Keratinocyte (primary cell): ENCODE data around the gene KLHL29. TPM values are rescaled to one million over a fixed set of nuclear protein-coding genes. Genes with fewer than 3 reads are reported as not detected.

ENCODE experiments used
- DNase-seq: peaks from one replicate; pipeline ENCODE4 v3.0.0-alpha.2; 2011; ENCODE audit warnings: low read depth, missing footprints, low spot score
- FAIRE-seq: peaks from 2 replicates; lab custom pipeline; 2011; peaks lifted over from hg19 to GRCh38; lab: Jason Lieb, UNC
- H2AFZ ChIP-seq: 2 replicates; pipeline ENCODE4 v1.6.0; 2012; ENCODE audit warnings: low read length, control low read depth, inconsistent platforms; ENCODE audit not compliant: control insufficient read depth
- H3K27ac ChIP-seq: 2 replicates; pipeline ENCODE4 v1.5.1; 2011; ENCODE audit warnings: low read length; ENCODE audit not compliant: control insufficient read depth, insufficient read depth
- H3K27me3 ChIP-seq: 3 replicates; pipeline ENCODE4 v1.6.0; 2011; ENCODE audit warnings: low read length; ENCODE audit not compliant: control insufficient read depth, insufficient read depth; ENCODE audit errors: extremely low read depth
- H3K36me3 ChIP-seq, 2 experiments: 2 replicates in 1 of 2; 3 replicates in 1 of 2; pipeline ENCODE4 v1.5.1; 2011; ENCODE audit warnings: low read length in 2 of 2, mild to moderate bottlenecking in 1 of 2; ENCODE audit not compliant: control insufficient read depth in 2 of 2, insufficient read depth in 2 of 2; ENCODE audit errors: extremely low read depth in 1 of 2
- H3K4me1 ChIP-seq: 3 replicates; pipeline ENCODE4 v1.5.1; 2011; ENCODE audit warnings: low read length; ENCODE audit not compliant: control insufficient read depth, insufficient read depth; ENCODE audit errors: extremely low read depth
- H3K4me2 ChIP-seq: 3 replicates; pipeline ENCODE4 v1.6.0; 2011; ENCODE audit warnings: low read depth, low read length; ENCODE audit not compliant: control insufficient read depth, insufficient read depth; ENCODE audit errors: extremely low read depth
- H3K4me3 ChIP-seq, 3 experiments: fragments of 200-600 bp in 1 of 3; sonication (generic) in 1 of 3; 2 replicates in 2 of 3; 3 replicates in 1 of 3; pipeline ENCODE4 v1.5.1; 2011 to 2016; ENCODE audit warnings: low read length in 3 of 3, mild to moderate bottlenecking in 3 of 3, control low read depth in 2 of 3, inconsistent platforms in 1 of 3, low read depth in 1 of 3, mixed read lengths in 1 of 3, mixed run types in 1 of 3, moderate library complexity in 1 of 3; ENCODE audit not compliant: control insufficient read depth in 2 of 3, insufficient read depth in 2 of 3; ENCODE audit errors: extremely low read depth in 1 of 3
- H3K79me2 ChIP-seq: 2 replicates; pipeline ENCODE4 v1.6.0; 2012; ENCODE audit warnings: low read length; ENCODE audit not compliant: control insufficient read depth, insufficient read depth
- H3K9ac ChIP-seq: 3 replicates; pipeline ENCODE4 v1.6.0; 2011; ENCODE audit warnings: low read length; ENCODE audit not compliant: control insufficient read depth, insufficient read depth; ENCODE audit errors: extremely low read depth
- H3K9me1 ChIP-seq: 3 replicates; pipeline ENCODE4 v1.6.0; 2011; ENCODE audit warnings: low read length; ENCODE audit not compliant: control insufficient read depth, insufficient read depth; ENCODE audit errors: extremely low read depth
- H3K9me3 ChIP-seq: 2 replicates; pipeline ENCODE4 v1.5.1; 2012; ENCODE audit warnings: low read depth, low read length; ENCODE audit not compliant: control insufficient read depth
- H4K20me1 ChIP-seq: 3 replicates; pipeline ENCODE4 v1.6.0; 2011; ENCODE audit warnings: low read length; ENCODE audit not compliant: control insufficient read depth, insufficient read depth; ENCODE audit errors: extremely low read depth
- CTCF ChIP-seq, 3 experiments: IDR thresholded peaks in 1 of 3; conservative IDR thresholded peaks in 1 of 3; optimal IDR thresholded peaks in 1 of 3; 2 replicates in 2 of 3; 3 replicates in 1 of 3; pipeline versions ENCODE3 to v1.5.1; 2011; ENCODE audit warnings: low read length in 3 of 3, mild to moderate bottlenecking in 3 of 3, moderate library complexity in 2 of 3, control low read depth in 1 of 3, inconsistent platforms in 1 of 3; ENCODE audit not compliant: insufficient read depth in 2 of 3; ENCODE audit errors: extremely low read depth in 1 of 3
- EZH2 ChIP-seq: IDR thresholded peaks from one replicate; pipeline ENCODE4 v1.6.1; 2012; ENCODE audit warnings: inconsistent platforms, mild to moderate bottlenecking, low read length, moderate library complexity
- dilution Hi-C: fragments of 300-500 bp; cut with MboI; formaldehyde crosslinking; loops from one replicate; pipeline ENCODE4 v1.7.0; 2020; ENCODE audit warnings: low sequenced_read_pairs; ENCODE audit not compliant: extremely low pct_ligation_motif_present
- polyA plus RNA-seq, 5 experiments: library from polyadenylated mRNA; depleted of rRNA in 3 of 5; stranded (reverse) in 3 of 5; stranded (forward) in 1 of 5; unstranded in 1 of 5; fragments of >200 nt; gene quantifications; 1 replicate in 1 of 5; 2 replicates in 3 of 5; 3 replicates in 1 of 5; pipeline versions ENCODE4 v1.2.1 to v1.2.3, GENCODE V29; 2011 to 2012; ENCODE audit warnings: missing spikeins in 2 of 5, low read depth in 1 of 5, low replicate concordance in 1 of 5

Gene KLHL29
- polyA plus RNA-seq, 1 donor (not counting 4 experiments of a cell fraction or from before 2014, with no cell fraction given) = 4.7 TPM

- no peaks in the 10 kb centered on the region for H3K9me3 ChIP-seq
- dilution Hi-C loops = no loop called here
These were observed 242.4 kb downstream of the KLHL29 start for GRCh38 chr2:23627236-23628009.

GRCh38 chr2:23628926-23629771, 244.2 kb downstream of the KLHL29 start:
- Histone ChIP-seq H3K4me3 (no peak overlapping the region), H3K27ac (no peak overlapping the region), H3K79me2 (no peaks in the 10 kb centered on the region), H4K20me1 (no peaks in the 10 kb centered on the region), H3K9me1 (peaks cover 2% of the 10 kb centered on the region), H3K27me3 (no peaks in the 10 kb centered on the region), H2AFZ (no peak overlapping the region), H3K9me3 (no peaks in the 10 kb centered on the region), H3K4me1 (no peaks in the 10 kb centered on the region), H3K36me3 (no peaks in the 10 kb centered on the region), H3K9ac (no peak overlapping the region), H3K4me2 (no peak overlapping the region)
- DNase-seq (no peak), FAIRE-seq (no peak)
- dilution Hi-C loops = no loop called here
- no peak for TF ChIP-seq EZH2
- TF ChIP-seq CTCF (optimal IDR thresholded peaks at IDR 0.05 in 1 of 3, IDR thresholded peaks at IDR 0.05 in 1 of 3, conservative IDR thresholded peaks at IDR 0.05 in 1 of 3; ENCODE audit: extremely low read depth in 1 of 3, insufficient read depth in 2 of 3, low read length in 3 of 3) = no peak

More at GRCh38 chr2:23627236-23628009, 242.4 kb downstream of the KLHL29 start:
- DNase-seq (no peak), FAIRE-seq (no peak)
- Histone ChIP-seq H3K9me1 (no peaks in the 10 kb centered on the region), H3K27ac (no peak overlapping the region), H3K4me2 (no peak overlapping the region), H3K27me3 (no peaks in the 10 kb centered on the region), H3K79me2 (no peaks in the 10 kb centered on the region), H3K9ac (no peak overlapping the region), H4K20me1 (no peaks in the 10 kb centered on the region), H2AFZ (no peak overlapping the region), H3K4me3 (no peak overlapping the region), H3K36me3 (no peaks in the 10 kb centered on the region), H3K4me1 (no peaks in the 10 kb centered on the region)
- no peak for TF ChIP-seq CTCF (optimal IDR thresholded peaks at IDR 0.05 in 1 of 3, IDR thresholded peaks at IDR 0.05 in 1 of 3, conservative IDR thresholded peaks at IDR 0.05 in 1 of 3; ENCODE audit: extremely low read depth in 1 of 3, insufficient read depth in 2 of 3, low read length in 3 of 3)
- no peak for TF ChIP-seq EZH2
